Pancreas (tissue), 10 donors: ENCODE results near the gene ZNF611. TPM values are rescaled to one million over a fixed set of nuclear protein-coding genes. Genes with fewer than 3 reads are reported as not detected.

Experiments
- ATAC-seq, 4 donors: fragments of 200-7000 bp; cut with Tn5 transposase; one replicate each; pipeline versions ENCODE4 v1.8.0 to v1.9.1; 2020; ENCODE audit warnings: mild to moderate bottlenecking in 4 of 4, moderate library complexity in 4 of 4
- DNase-seq, 6 donors: peaks; one replicate each; pipeline ENCODE4 v3.0.0-alpha.2; 2020
- FAIRE-seq: peaks from 2 replicates; lab custom pipeline; 2012; peaks lifted over from hg19 to GRCh38; lab: Jason Lieb, UNC
- H3K27ac ChIP-seq, 4 donors: fragments of 200-600 bp; sonication (generic); 1 replicate in 3 of 4; 2 replicates in 1 of 4; pipeline versions ENCODE4 v1.5.0 to v1.8.0; 2020
- H3K27me3 ChIP-seq, 4 donors: fragments of 200-600 bp; one replicate each; pipeline ENCODE4 v1.8.0; 2021
- H3K36me3 ChIP-seq, 3 donors: fragments of 200-600 bp; sonication (generic) in 1 of 3; one replicate each; pipeline versions ENCODE4 v1.5.0 to v1.8.0; 2020 to 2021
- H3K4me1 ChIP-seq, 3 donors: fragments of 200-600 bp; one replicate each; pipeline ENCODE4 v1.8.0; 2021
- H3K4me3 ChIP-seq, 4 donors: fragments of 200-600 bp; sonication (generic) in 2 of 4; one replicate each; pipeline versions ENCODE4 v1.5.0 to v1.8.0; 2020 to 2021
- H3K9me3 ChIP-seq, 4 donors: fragments of 200-600 bp; one replicate each; pipeline ENCODE4 v1.8.0; 2021
- WGBS, 2 donors: extraction: QIAGEN DNeasy Blood & Tissue Kit; methylation state at CpG; one replicate each; pipeline ENCODE4 v1.1.7; 2013; 5-methylcytosine and 5-hydroxymethylcytosine counted together
- intact Hi-C, 3 donors: fragments of 100-400 bp; cut with DNase I; formaldehyde crosslinking; loops; one replicate each; pipeline versions ENCODE4 v1.11.1 to v1.14.2; 2022
- polyA plus RNA-seq, 2 donors: library from polyadenylated mRNA; stranded (reverse); fragments of 200-250 nt; gene quantifications; one replicate each; pipeline ENCODE4 v1.2.3, GENCODE V29; 2013
- total RNA-seq, 6 donors: library from RNA; stranded (reverse); fragmentation: NEBNext Ultra II Directional in 4 of 6; extraction: Animal tissue kit (Norgen Biotek cat#: 25700) in 4 of 6; gene quantifications; one replicate each; pipeline versions ENCODE4 v1.2.1 to v1.2.4, GENCODE V29; 2021 to 2023
- TF ChIP-seq, protein P1 (sequence below), 4 donors: fragments of 200-600 bp; sonication (generic) in 3 of 4; IDR thresholded peaks; one replicate each; pipeline versions ENCODE4 v1.5.0 to v1.8.0; 2021; ENCODE audit warnings: antibody characterized with exemption in 4 of 4
- donor health status: healthy with polysubstance abuse.
- donor health status: DM: no; HTN: no; CAD: no; lungs with moderate emphysema.
- donor health status: DM: no; HTN: no; CAD: no.
- donor health status: control.
- donor health status: control.
- donor health status: Bipolar disorder and iron deficiency.
- donor health status: DM: yes; HTN: yes; CAD: no.
- donor health status: DM: no; HTN: no; CAD: no.
- donor health status: DM: no; HTN: no; CAD: no.
- donor health status: DM: yes; HTN: yes; CAD: no.

Gene ZNF611
- total and polyA plus RNA-seq, 8 donors, result 3.4 to 15.2 (median 6.5) TPM

DNA sequence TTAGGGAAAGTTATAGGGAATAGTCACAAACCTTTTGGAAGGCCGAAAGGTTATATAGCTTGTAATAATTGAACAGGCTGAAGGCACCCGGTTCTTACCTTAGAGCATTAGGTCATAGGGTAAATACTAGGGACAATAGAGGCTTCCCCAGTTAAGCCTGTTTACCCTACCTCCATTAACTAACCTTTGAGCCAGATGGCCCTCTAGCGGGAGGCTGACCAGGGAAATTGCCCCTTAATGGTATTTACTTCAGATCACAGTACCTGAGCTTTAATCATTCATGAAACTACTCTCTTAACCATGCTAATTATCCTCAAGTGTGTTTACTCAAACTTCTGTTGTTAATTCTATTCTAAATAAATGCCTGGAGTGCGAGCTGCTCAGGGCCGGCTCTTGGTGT lies 76.2 kb downstream of the ZNF611 start:
- intact Hi-C loops, result no loop called here

DNA sequence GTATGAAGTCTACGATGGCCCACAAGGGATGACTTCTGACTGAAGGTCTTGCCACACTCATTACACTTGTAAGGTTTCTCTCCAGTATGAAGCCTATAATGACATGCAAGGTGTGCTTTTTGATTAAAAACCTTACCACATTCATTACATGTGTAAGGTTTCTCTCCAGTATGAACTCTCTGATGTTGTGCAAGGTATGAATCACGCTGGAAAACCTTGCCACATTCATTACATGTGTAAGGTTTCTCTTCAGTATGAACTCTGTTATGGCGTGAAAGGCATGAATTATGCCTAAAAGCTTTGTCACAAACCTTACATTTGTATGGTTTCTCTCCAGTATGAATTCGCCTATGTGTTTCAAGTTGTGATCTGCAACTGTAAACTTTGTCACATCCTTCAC lies 81.7 kb downstream of the ZNF611 start:
- intact Hi-C loops, result no loop called here
- Histone ChIP-seq H3K27me3 (no peaks in the 10 kb centered on the region), H3K36me3 (peaks cover 2 to 24% (median 8%) of the 10 kb centered on the region in 3 donors), H3K27ac (no peak overlapping the region), H3K4me3 (no peak overlapping the region), H3K9me3 (no peaks in the 10 kb centered on the region), H3K4me1 (no peaks in the 10 kb centered on the region)
- TF ChIP-seq, protein P1, sequence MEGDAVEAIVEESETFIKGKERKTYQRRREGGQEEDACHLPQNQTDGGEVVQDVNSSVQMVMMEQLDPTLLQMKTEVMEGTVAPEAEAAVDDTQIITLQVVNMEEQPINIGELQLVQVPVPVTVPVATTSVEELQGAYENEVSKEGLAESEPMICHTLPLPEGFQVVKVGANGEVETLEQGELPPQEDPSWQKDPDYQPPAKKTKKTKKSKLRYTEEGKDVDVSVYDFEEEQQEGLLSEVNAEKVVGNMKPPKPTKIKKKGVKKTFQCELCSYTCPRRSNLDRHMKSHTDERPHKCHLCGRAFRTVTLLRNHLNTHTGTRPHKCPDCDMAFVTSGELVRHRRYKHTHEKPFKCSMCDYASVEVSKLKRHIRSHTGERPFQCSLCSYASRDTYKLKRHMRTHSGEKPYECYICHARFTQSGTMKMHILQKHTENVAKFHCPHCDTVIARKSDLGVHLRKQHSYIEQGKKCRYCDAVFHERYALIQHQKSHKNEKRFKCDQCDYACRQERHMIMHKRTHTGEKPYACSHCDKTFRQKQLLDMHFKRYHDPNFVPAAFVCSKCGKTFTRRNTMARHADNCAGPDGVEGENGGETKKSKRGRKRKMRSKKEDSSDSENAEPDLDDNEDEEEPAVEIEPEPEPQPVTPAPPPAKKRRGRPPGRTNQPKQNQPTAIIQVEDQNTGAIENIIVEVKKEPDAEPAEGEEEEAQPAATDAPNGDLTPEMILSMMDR (IDR thresholded peaks at IDR 0.05), result no peak
- no peak for DNase-seq
- WGBS, 2 donors, result 93 to 96% methylated on average over 4 of the region's 4 CpGs
- ATAC-seq, result no peak
- no peak for FAIRE-seq

More for the DNA sequence above, 76.2 kb downstream of the ZNF611 start:
- ATAC-seq, result no peak
- Histone ChIP-seq H3K4me3 (no peak overlapping the region), H3K27me3 (no peaks in the 10 kb centered on the region), H3K36me3 (peaks cover 0 to 12% (median 0%) of the 10 kb centered on the region in 3 donors), H3K4me1 (no peaks in the 10 kb centered on the region), H3K27ac (no peak overlapping the region), H3K9me3 (no peaks in the 10 kb centered on the region)
- FAIRE-seq, result no peak
- 72 to 80% methylated on average over 5 of the region's 5 CpGs for WGBS, 2 donors
- TF ChIP-seq, protein P1 (IDR thresholded peaks at IDR 0.05), result no peak
- DNase-seq, result no peak

Other genes starting within 250 kb of the ZNF611 start
- gene ZNF808, start 207.4 kb downstream of the ZNF611 start, total RNA-seq, result 10 to 100 TPM in 5 of 6 donors, 1 to 10 TPM in 1; 9.0 to 17.1 (median 10.9) TPM
- gene ZNF808, start 207.4 kb downstream of the ZNF611 start, polyA plus RNA-seq, result 1 to 10 TPM; 3.6 to 4.0 TPM
- gene ZNF701, start 164.8 kb downstream of the ZNF611 start, total RNA-seq, result 10 to 100 TPM in 1 of 6 donors, 1 to 10 TPM in 5; 4.6 to 13.6 (median 7.4) TPM
- 1 to 10 TPM; 4.2 to 6.6 TPM for gene ZNF701, start 164.8 kb downstream of the ZNF611 start, polyA plus RNA-seq
- gene ZNF83, start 96.7 kb downstream of the ZNF611 start, total RNA-seq, result 10 to 100 TPM in 5 of 6 donors, 1 to 10 TPM in 1; 8.7 to 36.9 (median 16.9) TPM
- 10 to 100 TPM; 57.1 to 86.8 TPM for gene ZNF83, start 96.7 kb downstream of the ZNF611 start, polyA plus RNA-seq
- 10 to 100 TPM in 1 of 6 donors, 1 to 10 TPM in 5; 3.1 to 10.3 (median 5.1) TPM for gene ZNF600, start 51.7 kb upstream of the ZNF611 start, total RNA-seq
- 10 to 100 TPM; 11.0 to 17.4 TPM for gene ZNF600, start 51.7 kb upstream of the ZNF611 start, polyA plus RNA-seq
- 10 to 100 TPM in 1 of 6 donors, 1 to 10 TPM in 5; 4.9 to 13.5 (median 7.1) TPM for gene ZNF28, start 86.6 kb upstream of the ZNF611 start, total RNA-seq
- gene ZNF28, start 86.6 kb upstream of the ZNF611 start, polyA plus RNA-seq, result 1 to 10 TPM; 2.3 to 2.8 TPM
- gene ZNF468, start 122.6 kb upstream of the ZNF611 start, total RNA-seq, result 10 to 100 TPM in 2 of 6 donors, 1 to 10 TPM in 4; 7.0 to 14.7 (median 8.5) TPM
- 10 to 100 TPM in 1 of 2 donors, 1 to 10 TPM in 1; 6.5 to 10.0 TPM for gene ZNF468, start 122.6 kb upstream of the ZNF611 start, polyA plus RNA-seq
- gene ZNF320, start 162.6 kb upstream of the ZNF611 start, total RNA-seq, result 10 to 100 TPM in 1 of 6 donors, 1 to 10 TPM in 5; 2.8 to 21.3 (median 6.4) TPM
- 1 to 10 TPM; 3.6 to 7.3 TPM for gene ZNF320, start 162.6 kb upstream of the ZNF611 start, polyA plus RNA-seq
- 10 to 100 TPM in 1 of 6 donors, 1 to 10 TPM in 5; 4.0 to 10.8 (median 4.8) TPM for gene ZNF888, start 188.4 kb upstream of the ZNF611 start, total RNA-seq
- gene ZNF888, start 188.4 kb upstream of the ZNF611 start, polyA plus RNA-seq, result 10 to 100 TPM in 1 of 2 donors, 1 to 10 TPM in 1; 5.8 to 10.5 TPM
- 10 to 100 TPM in 1 of 6 donors, 1 to 10 TPM in 5; 3.6 to 12.1 (median 5.7) TPM for gene ZNF816, start 227.8 kb upstream of the ZNF611 start, total RNA-seq
- gene ZNF816, start 227.8 kb upstream of the ZNF611 start, polyA plus RNA-seq, result 1 to 10 TPM; 3.2 to 4.1 TPM